ENCODE data around the gene ZNF576. TPM values are rescaled to one million over a fixed set of nuclear protein-coding genes. Genes with fewer than 3 reads are reported as not detected.
A peak's percentile ranks its signal among the peaks of the same experiment; 100 is the strongest.
"Not testable (repeated sequence)": the region's sequence is repeated elsewhere in the genome, so short reads cannot be mapped to it uniquely, and the experiment has no call there.

ZNF576 gene, protein sequence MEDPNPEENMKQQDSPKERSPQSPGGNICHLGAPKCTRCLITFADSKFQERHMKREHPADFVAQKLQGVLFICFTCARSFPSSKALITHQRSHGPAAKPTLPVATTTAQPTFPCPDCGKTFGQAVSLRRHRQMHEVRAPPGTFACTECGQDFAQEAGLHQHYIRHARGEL
- total RNA-seq = 10 to 100 TPM in 3 of 4 donors, 1 to 10 TPM in 1; 9.2 to 20.8 (median 13.7) TPM

DNA sequence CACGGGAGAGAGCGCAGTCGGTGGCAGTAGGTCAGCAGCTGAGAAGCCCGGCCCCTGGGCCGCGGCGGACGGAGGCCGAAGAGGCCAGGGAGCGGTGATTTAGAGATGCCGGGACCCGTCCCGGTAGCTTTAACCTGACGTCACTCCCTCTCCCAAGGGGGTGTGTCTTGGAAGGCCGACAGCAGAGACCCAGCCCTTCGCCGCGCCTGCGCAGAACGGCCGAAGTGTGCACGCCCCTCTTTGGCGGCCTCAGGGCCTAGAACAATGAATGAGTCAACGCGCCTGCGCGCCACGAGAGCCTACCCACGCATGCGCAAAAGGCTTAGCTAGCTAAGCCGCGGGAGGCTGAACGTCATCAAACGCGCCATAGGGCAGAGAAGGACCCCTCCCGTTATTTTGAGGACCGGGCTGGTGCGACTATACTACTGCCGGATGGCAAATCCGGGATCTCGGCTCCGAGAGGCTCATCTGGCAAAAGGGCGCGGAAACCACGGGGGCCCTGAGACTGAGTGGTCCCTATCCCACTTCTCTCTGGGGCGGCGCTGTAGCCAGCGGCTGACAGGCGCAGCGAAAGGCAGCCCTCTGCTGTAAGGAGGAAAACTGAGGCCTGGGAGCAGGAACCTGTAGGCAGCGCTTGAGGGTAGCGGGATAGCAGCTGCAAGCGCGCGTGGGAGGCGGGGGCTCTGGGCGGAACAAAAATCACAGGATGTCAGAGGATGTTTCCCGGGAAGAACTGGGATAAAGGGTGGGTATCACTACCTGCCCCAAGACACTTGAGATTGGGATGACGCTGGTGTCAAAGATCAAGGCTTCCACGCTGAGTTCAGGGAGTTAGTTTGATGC, at the start of gene ZNF576, which contains the start of gene IRGQ:
Gene ZNF576, plus strand, starts transcription at position 597 of the 843 bp plus-strand sequence. CDS start 514 bp downstream, outside the sequence.
Gene IRGQ, minus strand, starts transcription at position 136 of the 843 bp plus-strand sequence. CDS start 796 bp downstream, outside the sequence.
- Histone ChIP-seq H3K4me3 (peak within 1 kb of the TSS; percentile 60), H3K36me3 (peaks cover 36% of the 10 kb centered on the region), H3K27me3 (no peaks in the 10 kb centered on the region), H3K9me3 (no peaks in the 10 kb centered on the region), H3K27ac (peak within 1 kb of the TSS; percentile 96), H3K4me1 (peaks cover 40% of the 10 kb centered on the region)
- WGBS = 0% methylated on average over 49 of the region's 60 CpGs
- peak; percentile 100 for DNase-seq (ENCODE audit: low spot score in 2 of 2)
- TF ChIP-seq, protein P1, sequence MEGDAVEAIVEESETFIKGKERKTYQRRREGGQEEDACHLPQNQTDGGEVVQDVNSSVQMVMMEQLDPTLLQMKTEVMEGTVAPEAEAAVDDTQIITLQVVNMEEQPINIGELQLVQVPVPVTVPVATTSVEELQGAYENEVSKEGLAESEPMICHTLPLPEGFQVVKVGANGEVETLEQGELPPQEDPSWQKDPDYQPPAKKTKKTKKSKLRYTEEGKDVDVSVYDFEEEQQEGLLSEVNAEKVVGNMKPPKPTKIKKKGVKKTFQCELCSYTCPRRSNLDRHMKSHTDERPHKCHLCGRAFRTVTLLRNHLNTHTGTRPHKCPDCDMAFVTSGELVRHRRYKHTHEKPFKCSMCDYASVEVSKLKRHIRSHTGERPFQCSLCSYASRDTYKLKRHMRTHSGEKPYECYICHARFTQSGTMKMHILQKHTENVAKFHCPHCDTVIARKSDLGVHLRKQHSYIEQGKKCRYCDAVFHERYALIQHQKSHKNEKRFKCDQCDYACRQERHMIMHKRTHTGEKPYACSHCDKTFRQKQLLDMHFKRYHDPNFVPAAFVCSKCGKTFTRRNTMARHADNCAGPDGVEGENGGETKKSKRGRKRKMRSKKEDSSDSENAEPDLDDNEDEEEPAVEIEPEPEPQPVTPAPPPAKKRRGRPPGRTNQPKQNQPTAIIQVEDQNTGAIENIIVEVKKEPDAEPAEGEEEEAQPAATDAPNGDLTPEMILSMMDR (IDR thresholded peaks at IDR 0.05) = no peak
- TF ChIP-seq EP300 (IDR thresholded peaks at IDR 0.05) (no peak), POLR2AphosphoS5 (IDR thresholded peaks at IDR 0.05) (peak; percentile 27 to 86 (median 77)), POLR2A (IDR thresholded peaks at IDR 0.05) (peak in 1 of 2 donors; percentile 12)

DNA sequence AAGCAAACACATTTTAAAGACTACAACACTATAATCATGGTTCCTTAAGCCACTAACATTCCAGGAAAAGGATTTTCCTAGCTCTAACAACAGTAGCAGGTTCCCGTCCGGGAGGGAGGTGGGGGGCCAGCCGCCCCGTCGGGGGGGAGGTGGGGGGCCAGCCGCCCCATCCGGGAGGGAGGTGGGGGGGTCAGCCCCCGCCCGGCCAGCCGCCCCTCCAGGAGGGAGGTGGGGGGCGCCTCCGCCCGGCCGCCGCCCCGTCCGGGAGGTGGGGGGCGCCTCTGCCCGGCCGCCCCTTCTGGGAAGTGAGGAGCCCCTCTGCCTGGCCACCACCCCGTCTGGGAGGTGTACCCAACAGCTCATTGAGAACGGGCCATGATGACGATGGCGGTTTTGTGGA, 48.5 kb upstream of the ZNF576 start:
- H3K4me3 ChIP-seq; DNase-seq (ENCODE audit: low spot score in 2 of 2); H3K27ac ChIP-seq; H3K4me1 ChIP-seq; H3K9me3 ChIP-seq; H3K27me3 ChIP-seq: not testable (repeated sequence)
- WGBS = 69% methylated on average over 12 of the region's 24 CpGs
- peaks cover 78% of the 10 kb centered on the region for H3K36me3 ChIP-seq

DNA sequence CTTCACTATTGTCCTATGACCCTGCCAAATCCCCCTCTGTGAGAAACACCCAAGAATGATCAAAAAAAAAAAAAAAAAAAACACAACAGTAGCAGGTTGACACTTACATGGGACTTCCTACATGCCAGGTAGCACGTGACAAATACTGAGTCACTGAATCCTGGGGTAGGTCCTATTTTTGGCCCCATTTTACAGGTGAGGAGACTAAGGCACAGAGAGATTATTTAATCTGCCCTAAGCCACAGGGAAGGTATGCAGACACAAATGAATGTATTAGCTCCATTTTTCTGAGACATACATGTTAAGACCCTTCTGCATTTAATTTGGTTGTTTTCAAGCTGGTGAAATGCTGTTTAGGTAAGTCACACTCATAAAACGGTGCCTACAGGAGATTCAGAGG, 47.7 kb upstream of the ZNF576 start:
- WGBS = 76% methylated on average over 2 of the region's 2 CpGs
- H3K27me3 ChIP-seq = no peaks in the 10 kb centered on the region
- no peak overlapping the region for H3K27ac ChIP-seq
- no peak for DNase-seq (ENCODE audit: low spot score in 2 of 2)
- TF ChIP-seq POLR2AphosphoS5 (IDR thresholded peaks at IDR 0.05) (no peak), POLR2A (IDR thresholded peaks at IDR 0.05) (no peak), EP300 (IDR thresholded peaks at IDR 0.05) (no peak)
- TF ChIP-seq, protein P1 (IDR thresholded peaks at IDR 0.05) = no peak
- no peaks in the 10 kb centered on the region for H3K4me1 ChIP-seq
- peaks cover 78% of the 10 kb centered on the region for H3K36me3 ChIP-seq
- no peaks in the 10 kb centered on the region for H3K9me3 ChIP-seq
- H3K4me3 ChIP-seq = no peak overlapping the region

DNA sequence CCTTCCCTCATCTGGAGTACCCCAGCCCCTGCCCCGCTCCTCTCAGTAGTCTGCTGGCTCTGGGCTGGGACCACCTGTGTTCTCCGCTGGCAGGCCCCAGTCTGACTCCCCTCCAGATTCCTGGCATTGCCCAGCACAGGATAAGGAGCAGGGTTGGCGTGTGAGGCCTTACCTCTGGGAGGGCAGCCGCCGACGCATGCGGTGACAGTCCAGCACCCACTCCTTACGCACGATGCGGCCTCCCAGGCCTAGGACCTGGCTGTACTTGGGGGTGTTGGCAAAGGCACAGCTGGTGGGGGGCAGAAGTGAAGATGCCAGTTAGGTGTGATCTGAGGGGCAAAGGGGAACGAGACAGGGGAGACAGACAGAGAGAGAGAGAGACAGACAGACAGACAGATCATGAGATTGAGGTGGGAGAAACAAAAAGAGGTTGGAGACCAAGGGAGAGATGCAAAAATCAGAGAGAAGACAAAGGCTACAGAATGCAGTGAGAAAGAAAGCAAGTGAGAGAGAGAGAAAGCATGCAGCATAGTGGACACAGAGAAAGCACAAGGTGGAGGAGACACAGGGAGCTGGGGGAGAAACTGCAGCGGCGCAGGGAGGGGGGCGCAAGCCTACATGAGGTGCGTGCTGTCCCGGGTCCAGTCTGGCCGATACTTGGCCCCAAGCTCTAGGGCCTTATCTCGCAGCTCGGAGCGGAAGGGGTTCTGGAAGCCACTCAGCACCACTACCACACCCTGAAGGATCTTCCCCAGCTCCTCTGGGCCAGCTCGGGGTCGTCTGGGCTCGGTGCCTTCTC, 44.8 kb upstream of the ZNF576 start:
- no peak overlapping the region for H3K27ac ChIP-seq
- no peaks in the 10 kb centered on the region for H3K9me3 ChIP-seq
- no peak overlapping the region for H3K4me3 ChIP-seq
- H3K27me3 ChIP-seq = no peaks in the 10 kb centered on the region
- H3K36me3 ChIP-seq = peaks cover 69% of the 10 kb centered on the region
- H3K4me1 ChIP-seq = no peaks in the 10 kb centered on the region
- DNase-seq (ENCODE audit: low spot score in 2 of 2) = no peak
- WGBS = 89% methylated on average over 21 of the region's 23 CpGs
- TF ChIP-seq POLR2A (IDR thresholded peaks at IDR 0.05) = no peak
- TF ChIP-seq EP300 (IDR thresholded peaks at IDR 0.05) = no peak
- TF ChIP-seq, protein P1 (IDR thresholded peaks at IDR 0.05) = no peak
- no peak for TF ChIP-seq POLR2AphosphoS5 (IDR thresholded peaks at IDR 0.05)

DNA sequence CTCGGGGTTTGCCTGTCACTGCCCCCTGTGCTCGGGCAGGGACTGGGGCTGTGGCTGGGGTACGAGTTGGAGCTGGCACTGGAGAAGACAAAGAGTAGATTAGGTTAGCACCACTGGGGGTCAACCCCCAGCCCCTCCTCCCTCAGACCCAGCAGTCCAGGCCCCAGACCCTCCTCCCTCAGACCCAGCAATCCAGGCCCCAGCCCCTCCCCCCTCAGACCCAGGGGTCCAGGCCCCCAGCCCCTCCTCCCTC, 44.3 kb upstream of the ZNF576 start:
- TF ChIP-seq EP300 (IDR thresholded peaks at IDR 0.05) (no peak), POLR2A (IDR thresholded peaks at IDR 0.05) (no peak), POLR2AphosphoS5 (IDR thresholded peaks at IDR 0.05) (no peak)
- TF ChIP-seq, protein P1 (IDR thresholded peaks at IDR 0.05) = no peak
- peaks cover 66% of the 10 kb centered on the region for H3K36me3 ChIP-seq
- H3K9me3 ChIP-seq = no peaks in the 10 kb centered on the region
- H3K4me1 ChIP-seq = no peaks in the 10 kb centered on the region
- H3K27me3 ChIP-seq = no peaks in the 10 kb centered on the region
- WGBS = 97% methylated on average over 3 of the region's 3 CpGs
- H3K4me3 ChIP-seq = no peak overlapping the region
- DNase-seq (ENCODE audit: low spot score in 2 of 2) = no peak
- no peak overlapping the region for H3K27ac ChIP-seq

All from suprapubic skin (tissue), 4 donors.